CD4-positive, alpha-beta memory T cell (primary cell): Measurements from ENCODE around the gene TMIE. TPM values are rescaled to one million over a fixed set of nuclear protein-coding genes. Genes with fewer than 3 reads are reported as not detected.
"Not testable (repeated sequence)": the region's sequence is repeated elsewhere in the genome, so short reads cannot be mapped to it uniquely, and the experiment has no call there.

Source experiments
- CTCF ChIA-PET: fragments of 350-600 bp; sonication (Branson Sonifier 250); formaldehyde crosslinking; loops from one replicate; lab custom pipeline; 2021; ENCODE audit warnings: inconsistent platforms; ENCODE audit not compliant: partially characterized antibody; lab: Charles Lee
- POLR2A ChIA-PET: fragments of 350-600 bp; sonication (Branson Sonifier 250); formaldehyde crosslinking; loops from one replicate; lab custom pipeline; 2021; ENCODE audit not compliant: partially characterized antibody; lab: Charles Lee
- DNase-seq, 5 donors: peaks; one replicate each; pipeline versions ENCODE4 v3.0.0 to v3.0.0-alpha.2; 2020 to 2022; ENCODE audit warnings: mixed read lengths in 1 of 5
- H3K27ac ChIP-seq: one replicate; pipeline ENCODE4 v1.7.0; 2013; ENCODE audit warnings: low read depth, low read length
- H3K27me3 ChIP-seq: 2 replicates; pipeline ENCODE4 v1.7.0; 2013; ENCODE audit warnings: mild to moderate bottlenecking, low read length, moderate library complexity; ENCODE audit not compliant: insufficient read depth
- H3K36me3 ChIP-seq: 2 replicates; pipeline ENCODE4 v1.7.0; 2013; ENCODE audit warnings: mild to moderate bottlenecking, low read length, moderate library complexity; ENCODE audit not compliant: insufficient read depth
- H3K4me1 ChIP-seq: 2 replicates; pipeline ENCODE4 v1.7.0; 2013; ENCODE audit warnings: mild to moderate bottlenecking, low read length, moderate library complexity; ENCODE audit not compliant: insufficient read depth
- H3K4me3 ChIP-seq, 2 donors: one replicate each; pipeline ENCODE4 v1.7.0; 2013; ENCODE audit warnings: low read length in 2 of 2, mild to moderate bottlenecking in 1 of 2
- H3K9me3 ChIP-seq, 2 donors: one replicate each; pipeline ENCODE4 v1.7.0; 2013; ENCODE audit warnings: low read length in 2 of 2, control low read depth in 1 of 2; ENCODE audit not compliant: control insufficient read depth in 1 of 2
- H3K27ac Mint-ChIP-seq, 7 donors: one replicate each; pipeline ENCODE4 v1.8.0; 2020 to 2021; ENCODE audit warnings: mixed read lengths in 7 of 7, mild to moderate bottlenecking in 6 of 7, inconsistent platforms in 3 of 7, moderate library complexity in 3 of 7
- H3K27me3 Mint-ChIP-seq, 2 donors: one replicate each; pipeline ENCODE4 v1.8.0; 2020 to 2021; ENCODE audit warnings: mixed read lengths in 2 of 2
- H3K36me3 Mint-ChIP-seq, 2 donors: one replicate each; pipeline ENCODE4 v1.8.0; 2020 to 2021; ENCODE audit warnings: mixed read lengths in 2 of 2, inconsistent platforms in 1 of 2, mild to moderate bottlenecking in 1 of 2
- H3K4me1 Mint-ChIP-seq, 4 donors: one replicate each; pipeline ENCODE4 v1.8.0; 2020 to 2021; ENCODE audit warnings: mixed read lengths in 4 of 4, mild to moderate bottlenecking in 1 of 4
- H3K4me3 Mint-ChIP-seq, 8 donors: one replicate each; pipeline ENCODE4 v1.8.0; 2020 to 2021; ENCODE audit warnings: mixed read lengths in 8 of 8, mild to moderate bottlenecking in 7 of 8, moderate library complexity in 6 of 8, inconsistent platforms in 3 of 8
- H3K9me3 Mint-ChIP-seq, 8 donors: one replicate each; pipeline ENCODE4 v1.8.0; 2020 to 2021; ENCODE audit warnings: mixed read lengths in 8 of 8, mild to moderate bottlenecking in 5 of 8, inconsistent platforms in 3 of 8, moderate library complexity in 1 of 8
- intact Hi-C: fragments of 100-400 bp; cut with micrococcal nuclease; formaldehyde crosslinking; loops from one replicate; pipeline ENCODE4 v1.15.1; 2023
- polyA plus RNA-seq, 2 donors: library from polyadenylated mRNA; unstranded; fragments of 300-500 nt; fragmentation: Illumina TruSeq; gene quantifications; one replicate each; pipeline ENCODE4 v1.2.3, GENCODE V29; 2021
- total RNA-seq, 2 experiments: library from RNA; stranded (reverse); gene quantifications; one replicate each; pipeline ENCODE4 v1.2.3, GENCODE V29; 2021

The TMIE gene
- total and polyA plus RNA-seq, 4 experiments from 2014 or later = 0.70 to 3.3 (median 2.7) TPM

DNA sequence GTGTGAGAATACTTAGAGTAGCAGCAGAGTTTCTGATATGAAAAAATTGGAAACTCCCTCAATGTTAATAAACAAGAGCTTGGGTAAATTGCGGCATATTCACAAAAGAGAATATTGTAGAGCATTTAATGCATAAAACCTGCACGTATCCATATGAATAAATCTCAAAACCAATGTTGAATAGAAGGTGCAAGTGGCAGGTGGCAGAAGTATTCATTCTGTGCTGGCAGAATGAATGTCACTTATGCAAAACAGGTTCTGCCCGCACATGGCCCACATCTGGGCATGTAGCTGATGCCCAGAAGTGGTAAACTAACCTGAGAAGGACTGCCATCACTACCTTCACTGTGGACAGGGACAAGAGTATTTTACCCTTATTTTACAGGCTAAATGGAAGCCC lies 30.6 kb downstream of the TMIE start:
- DNase-seq = no peak
- no peak overlapping the region for H3K4me3 Mint-ChIP-seq
- no peaks in the 10 kb centered on the region for H3K4me1 Mint-ChIP-seq
- Histone ChIP-seq H3K4me1 (no peaks in the 10 kb centered on the region), H3K9me3 (no peaks in the 10 kb centered on the region), H3K27ac (no peak overlapping the region), H3K27me3 (no peaks in the 10 kb centered on the region), H3K36me3 (no peaks in the 10 kb centered on the region), H3K4me3 (no peak overlapping the region)
- peak overlapping the region in 1 of 7 donors; percentile 52 for H3K27ac Mint-ChIP-seq
- CTCF ChIA-PET = no interaction called here
- peaks cover 5 to 9% of the 10 kb centered on the region in 2 donors for H3K27me3 Mint-ChIP-seq
- no peaks in the 10 kb centered on the region for H3K36me3 Mint-ChIP-seq
- POLR2A ChIA-PET = no interaction called here
- no peaks in the 10 kb centered on the region for H3K9me3 Mint-ChIP-seq
- intact Hi-C loops = no loop called here

DNA sequence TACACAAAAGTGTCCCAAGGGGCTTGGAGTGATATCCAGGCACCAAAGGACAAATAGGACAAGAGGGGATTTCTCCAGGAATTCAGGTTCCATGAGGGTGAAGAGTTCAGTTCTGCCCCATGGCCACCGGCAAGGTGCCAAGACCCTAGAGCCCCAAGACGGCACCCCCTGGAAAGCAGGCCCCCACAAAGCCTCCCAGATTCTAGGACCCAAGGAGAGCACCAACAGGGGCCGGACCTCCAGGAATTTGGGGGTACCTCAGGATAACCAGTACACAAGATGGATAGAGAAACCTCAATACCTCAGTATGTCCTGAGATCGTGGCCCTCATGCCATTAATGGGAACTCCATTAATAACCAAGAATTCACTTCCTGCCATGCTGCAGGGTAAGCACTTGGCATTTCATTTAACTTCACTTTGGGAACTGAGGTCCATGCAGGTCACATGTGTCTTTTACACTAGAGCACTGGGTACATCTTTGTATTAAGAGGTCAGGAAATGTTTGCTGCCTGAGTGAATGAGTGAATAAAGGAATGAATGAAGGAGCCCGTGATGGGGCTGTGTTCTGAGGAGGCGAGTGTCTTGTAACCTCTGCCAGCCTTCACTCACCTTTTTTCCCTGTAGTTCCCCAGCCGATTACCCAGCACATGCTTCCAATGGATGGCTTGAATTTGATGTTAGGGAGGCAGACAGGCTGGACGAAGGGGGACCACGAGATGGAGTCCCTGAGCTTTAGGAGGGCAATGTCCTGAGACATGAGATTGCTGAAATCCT lies 32.0 kb downstream of the TMIE start:
- H3K9me3 ChIP-seq = no peaks in the 10 kb centered on the region
- CTCF ChIA-PET = no interaction called here
- Mint-ChIP-seq H3K9me3 (no peaks in the 10 kb centered on the region), H3K4me3 (no peak overlapping the region), H3K27me3 (peaks cover 8 to 9% of the 10 kb centered on the region in 2 donors), H3K36me3 (no peaks in the 10 kb centered on the region), H3K27ac (no peak overlapping the region), H3K4me1 (no peaks in the 10 kb centered on the region)
- DNase-seq = no peak
- no peaks in the 10 kb centered on the region for H3K27me3 ChIP-seq
- POLR2A ChIA-PET = no interaction called here
- no peak overlapping the region for H3K4me3 ChIP-seq
- no peaks in the 10 kb centered on the region for H3K4me1 ChIP-seq
- intact Hi-C loops = no loop called here
- no peak overlapping the region for H3K27ac ChIP-seq
- no peaks in the 10 kb centered on the region for H3K36me3 ChIP-seq

DNA sequence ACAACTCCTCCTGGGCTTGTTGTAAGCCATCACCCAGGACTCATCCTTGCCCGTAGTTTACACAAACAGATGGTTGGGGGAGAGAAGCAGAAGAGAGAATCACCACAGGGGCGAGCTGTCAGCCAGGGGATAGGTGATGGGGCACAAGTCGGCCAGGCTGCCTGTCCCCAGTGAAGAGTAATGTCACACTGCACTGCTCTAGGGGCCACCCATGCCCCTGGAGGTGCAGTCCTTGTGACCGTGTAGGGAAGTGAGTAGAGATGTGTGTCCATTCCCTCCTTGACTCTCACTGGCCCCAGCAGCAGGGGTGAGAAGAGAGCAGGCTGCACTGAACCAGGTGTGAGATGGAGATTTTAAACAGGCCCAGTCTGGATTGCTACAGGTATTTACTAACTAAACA lies 33.6 kb downstream of the TMIE start:
- Histone ChIP-seq H3K27ac (no peak overlapping the region), H3K4me1 (no peaks in the 10 kb centered on the region), H3K27me3 (no peaks in the 10 kb centered on the region), H3K36me3 (no peaks in the 10 kb centered on the region), H3K9me3 (no peaks in the 10 kb centered on the region), H3K4me3 (no peak overlapping the region)
- Mint-ChIP-seq H3K4me1 (no peaks in the 10 kb centered on the region), H3K36me3 (no peaks in the 10 kb centered on the region), H3K9me3 (peaks cover 0 to 4% (median 0%) of the 10 kb centered on the region in 8 donors), H3K27ac (peak overlapping the region in 2 of 7 donors; percentile 6 to 64), H3K27me3 (peaks cover 6 to 8% of the 10 kb centered on the region in 2 donors), H3K4me3 (no peak overlapping the region)
- ChIA-PET POLR2A (no interaction called here), CTCF (no interaction called here)
- no peak for DNase-seq
- intact Hi-C loops = no loop called here

DNA sequence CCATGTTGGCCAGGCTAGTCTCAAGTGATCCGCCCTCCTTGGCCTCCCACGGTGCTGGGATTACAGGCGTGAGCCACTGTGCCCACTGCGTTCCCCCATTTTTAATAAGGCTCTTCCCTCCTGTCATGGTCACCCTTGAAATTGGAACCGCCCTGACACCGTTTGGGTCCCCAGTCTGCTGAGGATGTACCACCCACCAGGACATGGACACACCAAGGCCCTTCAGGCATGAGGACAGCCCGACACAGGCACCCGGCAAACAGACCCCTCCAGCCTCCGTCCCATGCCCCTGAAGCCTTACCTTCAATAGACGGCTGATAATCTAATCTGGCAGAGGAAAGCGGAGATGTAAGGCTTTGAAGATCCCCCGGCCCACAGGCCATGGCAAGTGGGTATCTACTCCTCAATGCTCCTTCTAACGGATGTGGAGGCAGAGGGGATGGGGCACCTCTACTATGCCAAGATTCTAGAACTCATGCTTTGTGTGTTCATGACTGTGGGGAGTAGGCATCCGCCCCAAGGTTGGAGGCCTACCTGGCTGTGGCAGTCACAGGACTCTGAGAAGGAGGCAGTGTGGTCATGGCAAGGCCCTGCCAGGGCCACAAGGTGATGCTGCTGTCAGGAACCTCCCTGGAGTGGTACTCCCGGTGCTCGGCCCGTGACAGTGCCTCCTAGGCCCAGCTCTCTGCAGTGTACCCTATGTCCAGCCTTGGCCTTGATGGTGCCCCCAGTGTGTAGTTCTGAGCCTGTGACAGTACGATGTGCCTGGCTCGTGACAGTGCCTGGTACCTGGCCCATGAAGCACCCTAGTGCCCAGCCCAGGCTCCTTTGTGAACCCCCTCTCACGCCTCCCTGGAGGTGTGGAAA lies 35.0 kb downstream of the TMIE start:
- Mint-ChIP-seq H3K27me3 (peaks cover 6 to 8% of the 10 kb centered on the region in 2 donors), H3K4me3 (no peak overlapping the region), H3K9me3 (peaks cover 0 to 4% (median 0%) of the 10 kb centered on the region in 8 donors), H3K36me3 (no peaks in the 10 kb centered on the region), H3K4me1 (no peaks in the 10 kb centered on the region), H3K27ac (no peak overlapping the region)
- Histone ChIP-seq H3K36me3 (no peaks in the 10 kb centered on the region), H3K4me1 (no peaks in the 10 kb centered on the region), H3K4me3 (no peak overlapping the region), H3K27me3 (no peaks in the 10 kb centered on the region), H3K9me3 (no peaks in the 10 kb centered on the region), H3K27ac (no peak overlapping the region)
- ChIA-PET CTCF (no interaction called here), POLR2A (no interaction called here)
- intact Hi-C loops = no loop called here
- DNase-seq = no peak

DNA sequence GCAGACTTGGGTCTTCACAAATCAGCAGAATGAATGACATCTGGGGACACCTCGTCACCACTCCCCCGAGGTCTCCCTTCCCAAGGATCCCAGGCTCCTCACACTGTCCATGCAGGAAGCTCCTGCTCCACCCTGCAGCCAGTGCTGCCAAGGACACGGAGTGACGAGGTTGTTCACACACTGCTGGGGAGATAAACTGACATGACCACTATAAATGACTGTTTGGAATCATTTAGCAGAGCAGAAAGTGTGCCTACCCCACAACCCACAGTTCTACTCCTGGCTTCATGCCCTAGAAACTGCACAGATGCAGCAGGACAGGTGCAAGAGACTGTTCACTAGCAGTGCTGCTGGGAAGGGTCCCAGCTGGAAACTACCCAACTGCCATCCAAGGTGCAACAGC lies 36.1 kb downstream of the TMIE start:
- intact Hi-C loops = no loop called here
- no peak for DNase-seq

DNA sequence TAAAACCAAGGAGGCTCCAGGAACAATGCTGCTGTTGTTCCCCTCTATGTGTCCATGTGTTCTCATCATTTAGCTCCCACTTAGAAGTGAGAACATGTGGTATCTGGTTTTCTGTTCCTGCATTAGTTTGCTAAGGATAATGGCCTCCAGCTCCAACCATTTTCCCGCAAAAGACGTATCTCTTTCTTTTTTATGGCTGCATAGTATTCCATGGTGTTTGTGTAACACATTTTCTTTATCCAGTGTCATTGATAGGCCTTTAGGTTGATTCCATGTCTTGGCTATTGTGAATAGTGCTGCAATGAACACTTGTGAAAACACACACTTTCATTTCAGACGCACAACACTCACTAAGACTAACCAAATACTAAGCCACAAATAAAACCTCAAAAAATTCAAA lies 38.4 kb downstream of the TMIE start:
- DNase-seq, POLR2A ChIA-PET, H3K36me3 Mint-ChIP-seq, H3K27ac Mint-ChIP-seq, H3K4me1 Mint-ChIP-seq, H3K4me3 ChIP-seq, H3K4me3 Mint-ChIP-seq, H3K9me3 ChIP-seq, H3K4me1 ChIP-seq, CTCF ChIA-PET, H3K27ac ChIP-seq, H3K9me3 Mint-ChIP-seq, H3K36me3 ChIP-seq, intact Hi-C loops, H3K27me3 ChIP-seq, H3K27me3 Mint-ChIP-seq: not testable (repeated sequence)

More for the DNA sequence above, 36.1 kb downstream of the TMIE start:
- no peaks in the 10 kb centered on the region for H3K4me1 ChIP-seq
- peaks cover 0 to 4% (median 0%) of the 10 kb centered on the region in 8 donors for H3K9me3 Mint-ChIP-seq
- H3K9me3 ChIP-seq = no peaks in the 10 kb centered on the region
- no peak overlapping the region for H3K27ac Mint-ChIP-seq
- H3K4me3 ChIP-seq = no peak overlapping the region
- ChIA-PET POLR2A (no interaction called here), CTCF (no interaction called here)
- no peak overlapping the region for H3K4me3 Mint-ChIP-seq
- no peak overlapping the region for H3K27ac ChIP-seq
- no peaks in the 10 kb centered on the region for H3K27me3 ChIP-seq
- H3K36me3 Mint-ChIP-seq = no peaks in the 10 kb centered on the region
- no peaks in the 10 kb centered on the region for H3K36me3 ChIP-seq
- H3K27me3 Mint-ChIP-seq = peaks cover 4% of the 10 kb centered on the region in 2 donors
- no peaks in the 10 kb centered on the region for H3K4me1 Mint-ChIP-seq

DNA sequence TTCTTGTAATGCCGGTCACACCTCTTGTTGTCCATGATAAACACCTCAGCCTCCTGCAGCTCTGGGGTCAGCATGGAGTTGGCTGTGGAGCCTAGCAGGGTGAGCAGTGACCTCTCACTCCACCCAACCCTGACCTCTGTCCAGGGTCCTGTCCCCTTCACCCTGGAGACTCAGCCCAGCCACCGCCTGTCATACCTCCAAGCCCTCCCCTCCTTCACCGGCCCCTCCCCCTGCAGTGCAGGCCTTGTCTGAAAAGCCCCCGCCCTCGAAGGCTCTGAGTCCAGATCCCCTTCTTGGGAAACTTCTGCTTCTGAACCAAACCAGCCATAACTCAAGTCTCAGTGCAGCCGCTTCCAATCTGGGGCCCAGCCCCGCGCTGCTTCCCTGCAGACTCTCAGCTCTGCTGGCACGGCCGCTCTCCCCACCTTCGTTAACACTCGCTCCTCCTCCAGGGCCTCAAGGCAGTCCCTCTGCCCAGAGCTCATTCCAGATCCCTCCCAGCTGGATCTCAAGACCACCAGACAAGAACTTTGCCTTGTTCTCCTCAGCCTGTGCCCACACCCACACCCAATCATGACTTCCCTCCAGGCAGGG lies 41.9 kb downstream of the TMIE start:
- ChIA-PET CTCF (no interaction called here), POLR2A (no interaction called here)
- DNase-seq = no peak
- no peaks in the 10 kb centered on the region for H3K4me1 Mint-ChIP-seq
- H3K36me3 Mint-ChIP-seq = no peaks in the 10 kb centered on the region
- H3K27ac ChIP-seq = no peak overlapping the region
- H3K4me3 ChIP-seq = no peak overlapping the region
- H3K4me3 Mint-ChIP-seq = no peak overlapping the region
- H3K27ac Mint-ChIP-seq = peak overlapping the region in 1 of 7 donors; percentile 9
- no peaks in the 10 kb centered on the region for H3K27me3 ChIP-seq
- no peaks in the 10 kb centered on the region for H3K9me3 ChIP-seq
- H3K9me3 Mint-ChIP-seq = peaks cover 0 to 4% (median 0%) of the 10 kb centered on the region in 8 donors
- H3K4me1 ChIP-seq = no peaks in the 10 kb centered on the region
- no peaks in the 10 kb centered on the region for H3K36me3 ChIP-seq
- intact Hi-C loops = no loop called here
- H3K27me3 Mint-ChIP-seq = peaks cover 0 to 3% of the 10 kb centered on the region in 2 donors
